H1 (cell line): ENCODE measurements around the gene SEMA4C.

Source experiments
- JUND ChIP-seq: IDR thresholded peaks from 2 replicates; pipeline ENCODE4 v1.6.1; 2011; ENCODE audit warnings: mild to moderate bottlenecking, improper control_type of control experiment, low read length
- KDM1A ChIP-seq: fragments of 200-600, 300-600 bp; sonication (generic); IDR thresholded peaks from 2 replicates; pipeline ENCODE4 v1.7.1; 2016; ENCODE audit warnings: mild to moderate bottlenecking, low read length, borderline replicate concordance
- POLR2A ChIP-seq, 2 experiments: IDR thresholded peaks; 1 replicate in 1 of 2; 2 replicates in 1 of 2; pipeline ENCODE4 v1.6.1; 2011; ENCODE audit warnings: low read depth in 2 of 2, low read length in 2 of 2, mild to moderate bottlenecking in 2 of 2; ENCODE audit errors: control extremely low read depth in 1 of 2
- RAD21 ChIP-seq, 2 experiments: IDR thresholded peaks in 1 of 2; conservative IDR thresholded peaks in 1 of 2; 2 replicates each; pipeline ENCODE4 v1.6.1; 2011; ENCODE audit warnings: low read depth in 2 of 2, low read length in 2 of 2, improper control_type of control experiment in 1 of 2, inconsistent platforms in 1 of 2, mild to moderate bottlenecking in 1 of 2, moderate library complexity in 1 of 2
- TEAD4 ChIP-seq: IDR thresholded peaks from 2 replicates; pipeline ENCODE4 v1.6.1; 2012; ENCODE audit warnings: low read depth, low read length, inconsistent platforms, mixed read lengths

DNA sequence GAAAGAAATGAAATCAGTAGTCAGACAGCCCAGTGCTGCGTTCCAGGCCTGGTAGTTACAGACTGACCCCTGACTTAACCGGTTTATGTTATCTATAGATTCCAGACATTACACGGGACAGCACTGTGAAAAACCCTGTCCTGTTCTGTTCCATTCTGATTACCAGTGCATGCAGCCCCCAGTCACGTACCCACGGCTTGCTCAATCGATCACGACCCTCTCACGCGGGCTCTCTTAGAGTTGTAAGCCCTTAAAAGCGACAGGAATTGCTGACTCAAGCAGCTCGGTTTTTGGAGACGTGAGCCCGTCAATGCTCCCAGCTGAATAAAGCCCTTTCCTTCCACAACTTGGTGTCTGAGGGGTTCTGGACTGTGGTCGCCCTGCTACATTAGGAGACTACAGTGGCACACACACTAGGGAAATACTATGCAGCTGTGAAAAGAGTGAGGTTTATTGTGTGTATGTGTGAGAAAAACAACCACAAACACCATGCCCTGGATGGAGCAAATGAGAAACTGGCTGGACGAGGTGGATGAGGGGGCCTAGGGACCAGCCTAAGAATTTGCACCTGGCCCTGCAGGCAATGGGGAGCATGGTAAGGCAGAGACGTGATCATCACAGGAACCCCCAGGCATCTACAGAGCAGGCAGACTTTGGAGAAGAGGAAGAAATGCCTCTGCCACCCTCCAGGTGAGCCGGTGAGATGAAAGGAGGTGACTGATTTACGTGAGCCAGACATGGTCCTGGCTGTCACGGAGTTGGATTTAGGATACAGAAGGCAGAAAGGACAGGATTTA is 49.1 kb upstream of the SEMA4C start:
- TF ChIP-seq POLR2A (IDR thresholded peaks at IDR 0.05; ENCODE audit: control extremely low read depth in 1 of 2, low read depth in 2 of 2, low read length in 2 of 2) (no peak), RAD21 (IDR thresholded peaks at IDR 0.05 in 1 of 2, conservative IDR thresholded peaks at IDR 0.05 in 1 of 2; ENCODE audit: low read depth in 2 of 2, low read length in 2 of 2) (no peak), TEAD4 (no peak), KDM1A (no peak), JUND (no peak)
